Measurements from ENCODE around the gene DEGS2.

DNA sequence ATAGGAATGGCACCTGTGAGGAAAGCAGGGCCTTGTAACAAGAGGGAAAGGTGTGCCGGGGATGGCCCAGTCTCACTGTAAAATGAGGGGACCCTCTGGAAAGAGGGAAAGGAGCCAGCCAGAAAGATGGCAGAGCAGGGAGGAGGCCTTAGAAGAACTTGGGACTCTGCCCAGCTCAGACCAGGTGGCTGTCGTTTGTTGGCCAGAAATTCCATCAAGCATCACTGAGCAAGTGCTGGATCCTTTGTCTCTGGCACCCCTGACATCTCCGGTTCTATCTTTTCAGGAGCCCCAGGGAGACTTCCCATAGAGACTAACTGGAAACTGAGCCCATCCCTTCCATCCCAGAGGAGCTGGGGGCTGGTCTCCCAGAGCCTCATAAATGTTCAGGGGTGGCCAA lies 43.3 kb downstream of the DEGS2 start:
- TF ChIP-seq, protein P1, sequence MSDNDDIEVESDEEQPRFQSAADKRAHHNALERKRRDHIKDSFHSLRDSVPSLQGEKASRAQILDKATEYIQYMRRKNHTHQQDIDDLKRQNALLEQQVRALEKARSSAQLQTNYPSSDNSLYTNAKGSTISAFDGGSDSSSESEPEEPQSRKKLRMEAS (IDR thresholded peaks at IDR 0.05; ENCODE audit: low read depth, low read length) = no peak
- TF ChIP-seq, protein P2, sequence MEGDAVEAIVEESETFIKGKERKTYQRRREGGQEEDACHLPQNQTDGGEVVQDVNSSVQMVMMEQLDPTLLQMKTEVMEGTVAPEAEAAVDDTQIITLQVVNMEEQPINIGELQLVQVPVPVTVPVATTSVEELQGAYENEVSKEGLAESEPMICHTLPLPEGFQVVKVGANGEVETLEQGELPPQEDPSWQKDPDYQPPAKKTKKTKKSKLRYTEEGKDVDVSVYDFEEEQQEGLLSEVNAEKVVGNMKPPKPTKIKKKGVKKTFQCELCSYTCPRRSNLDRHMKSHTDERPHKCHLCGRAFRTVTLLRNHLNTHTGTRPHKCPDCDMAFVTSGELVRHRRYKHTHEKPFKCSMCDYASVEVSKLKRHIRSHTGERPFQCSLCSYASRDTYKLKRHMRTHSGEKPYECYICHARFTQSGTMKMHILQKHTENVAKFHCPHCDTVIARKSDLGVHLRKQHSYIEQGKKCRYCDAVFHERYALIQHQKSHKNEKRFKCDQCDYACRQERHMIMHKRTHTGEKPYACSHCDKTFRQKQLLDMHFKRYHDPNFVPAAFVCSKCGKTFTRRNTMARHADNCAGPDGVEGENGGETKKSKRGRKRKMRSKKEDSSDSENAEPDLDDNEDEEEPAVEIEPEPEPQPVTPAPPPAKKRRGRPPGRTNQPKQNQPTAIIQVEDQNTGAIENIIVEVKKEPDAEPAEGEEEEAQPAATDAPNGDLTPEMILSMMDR (IDR thresholded peaks at IDR 0.05; ENCODE audit: low read depth, low read length) = no peak
- no peak for TF ChIP-seq POLR2A (IDR thresholded peaks at IDR 0.05; ENCODE audit: extremely low read depth, insufficient read length)
